Thyroid gland (tissue), 4 donors: ENCODE measurements around the gene SP140. TPM values are rescaled to one million over a fixed set of nuclear protein-coding genes. Genes with fewer than 3 reads are reported as not detected.
"Not testable (repeated sequence)": the region's sequence is repeated elsewhere in the genome, so short reads cannot be mapped to it uniquely, and the experiment has no call there.

Experiments
- DNase-seq, 2 donors: peaks; one replicate each; pipeline ENCODE4 v3.0.0-alpha.2; 2019
- H3K27ac ChIP-seq, 3 donors: fragments of 200-600 bp; sonication (generic); 1 replicate in 2 of 3; 2 replicates in 1 of 3; pipeline ENCODE4 v1.5.1; 2016 to 2019; ENCODE audit warnings: mild to moderate bottlenecking in 1 of 3, moderate library complexity in 1 of 3
- H3K27me3 ChIP-seq: fragments of 200-600 bp; sonication (generic); one replicate; pipeline ENCODE4 v1.5.1; 2019
- H3K36me3 ChIP-seq, 2 donors: fragments of 200-600 bp; sonication (generic); one replicate each; pipeline ENCODE4 v1.5.1; 2016 to 2019
- H3K4me1 ChIP-seq, 2 donors: fragments of 200-600 bp; sonication (generic); one replicate each; pipeline ENCODE4 v1.5.1; 2017 to 2019
- H3K4me3 ChIP-seq, 3 donors: fragments of 200-600 bp; sonication (generic); replicated peaks in 1 of 3; 1 replicate in 2 of 3; 2 replicates in 1 of 3; pipeline ENCODE4 v1.5.1; 2016; ENCODE audit warnings: mild to moderate bottlenecking in 1 of 3
- H3K9me3 ChIP-seq: fragments of 200-600 bp; sonication (generic); one replicate; pipeline ENCODE4 v1.5.1; 2017
- POLR2A ChIP-seq, 2 donors: fragments of 450-650 bp; IDR thresholded peaks; one replicate each; pipeline ENCODE4 v1.6.1; 2017; ENCODE audit warnings: antibody characterized with exemption in 2 of 2, mild to moderate bottlenecking in 2 of 2, moderate library complexity in 1 of 2
- WGBS, 2 donors: methylation state at CpG; one replicate each; pipeline ENCODE4 v1.1.5; 2017; 5-methylcytosine and 5-hydroxymethylcytosine counted together
- intact Hi-C: fragments of 100-400 bp; cut with DNase I; formaldehyde crosslinking; loops from one replicate; pipeline ENCODE4 v1.15.1; 2023
- total RNA-seq, 4 donors: library from RNA; depleted of rRNA; stranded (reverse); fragments of >200 nt; gene quantifications; one replicate each; pipeline ENCODE4 v1.2.3, GENCODE V29; 2016
- TF ChIP-seq, protein P1 (sequence below), 6 experiments: fragments of 200-600 bp in 3 of 6; fragments of 450-650 bp in 3 of 6; sonication (generic) in 3 of 6; IDR thresholded peaks; one replicate each; pipeline ENCODE4 v1.5.1; 2016 to 2019; ENCODE audit warnings: antibody characterized with exemption in 6 of 6, mild to moderate bottlenecking in 2 of 6, inconsistent platforms in 1 of 6, moderate library complexity in 1 of 6

The SP140 gene
- total RNA-seq, 4 donors from 2014 or later, result 0.58 to 1.2 (median 0.95) TPM

DNA sequence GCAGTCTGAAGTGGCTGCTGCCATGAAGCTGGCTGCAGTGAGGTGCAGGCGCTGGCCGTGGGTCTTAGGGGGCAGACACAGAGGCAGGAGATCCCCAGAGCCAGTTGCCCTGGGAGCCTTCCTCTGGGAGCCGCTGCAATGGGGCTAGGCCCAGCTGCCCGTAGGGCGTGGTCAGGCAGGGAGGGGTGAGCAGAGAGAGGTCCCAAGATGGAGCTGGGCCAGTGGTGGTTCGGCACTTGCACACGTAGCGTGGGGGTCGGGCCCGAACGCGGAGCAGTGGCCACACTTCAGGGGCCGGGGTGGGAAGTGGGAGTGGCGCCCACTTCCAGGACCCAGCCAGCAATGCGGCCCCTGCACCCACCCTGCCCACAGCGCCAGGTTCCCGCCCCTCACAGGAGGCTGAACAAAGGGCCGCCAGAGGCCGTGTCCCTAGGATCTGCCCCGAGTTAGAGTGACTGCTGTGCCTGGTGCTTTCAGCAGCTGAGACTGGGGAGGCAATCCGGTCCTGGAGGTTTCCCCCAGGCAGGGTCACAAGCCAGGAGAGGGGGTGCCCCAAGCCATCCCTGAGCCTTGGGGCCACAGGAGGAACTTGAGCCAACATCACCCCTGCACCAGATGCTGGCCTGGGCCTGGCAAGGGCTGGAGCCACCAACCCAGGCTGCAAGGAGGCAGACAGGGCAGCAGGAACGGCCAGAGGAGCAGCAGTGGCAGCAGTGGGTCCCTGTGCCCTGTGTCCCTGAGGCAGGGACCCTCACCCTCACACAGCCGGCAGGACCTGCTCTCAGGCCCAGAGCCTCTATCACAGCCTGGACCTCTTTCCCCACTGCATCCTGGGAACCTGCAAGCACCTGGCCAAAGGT is 80.1 kb downstream of the SP140 start:
- no peak for TF ChIP-seq POLR2A (IDR thresholded peaks at IDR 0.05)
- TF ChIP-seq, protein P1, sequence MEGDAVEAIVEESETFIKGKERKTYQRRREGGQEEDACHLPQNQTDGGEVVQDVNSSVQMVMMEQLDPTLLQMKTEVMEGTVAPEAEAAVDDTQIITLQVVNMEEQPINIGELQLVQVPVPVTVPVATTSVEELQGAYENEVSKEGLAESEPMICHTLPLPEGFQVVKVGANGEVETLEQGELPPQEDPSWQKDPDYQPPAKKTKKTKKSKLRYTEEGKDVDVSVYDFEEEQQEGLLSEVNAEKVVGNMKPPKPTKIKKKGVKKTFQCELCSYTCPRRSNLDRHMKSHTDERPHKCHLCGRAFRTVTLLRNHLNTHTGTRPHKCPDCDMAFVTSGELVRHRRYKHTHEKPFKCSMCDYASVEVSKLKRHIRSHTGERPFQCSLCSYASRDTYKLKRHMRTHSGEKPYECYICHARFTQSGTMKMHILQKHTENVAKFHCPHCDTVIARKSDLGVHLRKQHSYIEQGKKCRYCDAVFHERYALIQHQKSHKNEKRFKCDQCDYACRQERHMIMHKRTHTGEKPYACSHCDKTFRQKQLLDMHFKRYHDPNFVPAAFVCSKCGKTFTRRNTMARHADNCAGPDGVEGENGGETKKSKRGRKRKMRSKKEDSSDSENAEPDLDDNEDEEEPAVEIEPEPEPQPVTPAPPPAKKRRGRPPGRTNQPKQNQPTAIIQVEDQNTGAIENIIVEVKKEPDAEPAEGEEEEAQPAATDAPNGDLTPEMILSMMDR (IDR thresholded peaks at IDR 0.05), result no peak
- WGBS, 2 donors, result 95 to 97% methylated on average over 5 to 21 of the region's 23 CpGs
- H3K9me3 ChIP-seq, result no peaks in the 10 kb centered on the region

DNA sequence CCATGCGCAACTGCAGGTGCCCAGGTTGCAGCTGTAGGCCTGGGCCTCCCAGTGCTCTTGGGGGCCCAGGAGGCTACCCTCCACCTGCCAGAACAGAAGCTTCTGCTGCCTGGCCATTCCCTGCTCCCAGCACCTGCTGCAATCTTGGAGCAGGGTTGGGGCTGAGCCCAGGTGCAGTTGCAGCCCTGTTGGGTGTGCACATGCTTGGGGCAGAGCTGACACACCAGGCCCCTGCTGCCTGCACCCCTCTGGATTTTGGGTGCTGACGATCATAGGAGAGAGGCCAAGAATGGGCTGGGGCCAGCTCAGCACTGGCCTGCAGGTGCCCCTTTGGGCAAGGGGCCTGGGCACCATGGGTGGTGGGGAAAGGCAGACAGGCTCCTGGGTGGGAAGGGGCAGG is 80.9 kb downstream of the SP140 start:
- Histone ChIP-seq H3K4me3 (no peak overlapping the region), H3K27me3 (no peaks in the 10 kb centered on the region), H3K27ac (no peak overlapping the region), H3K36me3 (no peaks in the 10 kb centered on the region), H3K9me3 (no peaks in the 10 kb centered on the region), H3K4me1 (no peaks in the 10 kb centered on the region)
- intact Hi-C loops, result no loop called here
- no peak for TF ChIP-seq POLR2A (IDR thresholded peaks at IDR 0.05)
- TF ChIP-seq, protein P1 (IDR thresholded peaks at IDR 0.05), result no peak
- 83 to 100% methylated on average over 1 to 2 of the region's 2 CpGs for WGBS, 2 donors
- DNase-seq, result no peak

More for the DNA sequence above, 80.1 kb downstream of the SP140 start:
- Histone ChIP-seq H3K27me3 (no peaks in the 10 kb centered on the region), H3K4me3 (no peak overlapping the region), H3K4me1 (no peaks in the 10 kb centered on the region), H3K36me3 (no peaks in the 10 kb centered on the region), H3K27ac (no peak overlapping the region)
- intact Hi-C loops, result no loop called here
- no peak for DNase-seq

DNA sequence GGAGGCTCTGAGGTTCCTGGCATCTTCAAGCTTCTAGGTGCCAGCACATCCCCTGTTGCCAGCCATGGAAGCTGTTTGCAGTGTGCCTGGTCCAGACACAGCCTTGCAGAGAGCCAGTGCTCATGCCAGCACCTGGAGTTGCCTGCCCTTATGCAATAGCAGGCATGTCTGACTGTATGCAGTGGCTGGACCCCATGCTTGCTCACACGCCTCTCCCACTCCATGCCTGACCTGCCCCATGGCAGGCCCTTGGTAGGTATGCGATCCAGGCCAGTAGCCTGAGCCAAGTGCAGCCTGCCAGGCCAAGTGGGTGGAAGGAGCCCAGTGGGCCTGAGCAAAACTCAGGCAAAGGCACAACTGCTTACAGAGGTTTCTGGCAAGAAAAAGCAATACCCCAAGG is 81.9 kb downstream of the SP140 start:
- H3K4me1 ChIP-seq, result no peaks in the 10 kb centered on the region
- DNase-seq, result no peak
- no peak overlapping the region for H3K27ac ChIP-seq
- TF ChIP-seq, protein P1 (IDR thresholded peaks at IDR 0.05), result no peak
- TF ChIP-seq POLR2A (IDR thresholded peaks at IDR 0.05), result no peak
- WGBS, 2 donors, result 100% methylated on average over 2 of the region's 2 CpGs; no CpG with 5 or more reads in 1 of the 2 donors
- H3K9me3 ChIP-seq, result no peaks in the 10 kb centered on the region
- no peak overlapping the region for H3K4me3 ChIP-seq
- H3K27me3 ChIP-seq, result no peaks in the 10 kb centered on the region
- H3K36me3 ChIP-seq, result no peaks in the 10 kb centered on the region
- intact Hi-C loops, result no loop called here

DNA sequence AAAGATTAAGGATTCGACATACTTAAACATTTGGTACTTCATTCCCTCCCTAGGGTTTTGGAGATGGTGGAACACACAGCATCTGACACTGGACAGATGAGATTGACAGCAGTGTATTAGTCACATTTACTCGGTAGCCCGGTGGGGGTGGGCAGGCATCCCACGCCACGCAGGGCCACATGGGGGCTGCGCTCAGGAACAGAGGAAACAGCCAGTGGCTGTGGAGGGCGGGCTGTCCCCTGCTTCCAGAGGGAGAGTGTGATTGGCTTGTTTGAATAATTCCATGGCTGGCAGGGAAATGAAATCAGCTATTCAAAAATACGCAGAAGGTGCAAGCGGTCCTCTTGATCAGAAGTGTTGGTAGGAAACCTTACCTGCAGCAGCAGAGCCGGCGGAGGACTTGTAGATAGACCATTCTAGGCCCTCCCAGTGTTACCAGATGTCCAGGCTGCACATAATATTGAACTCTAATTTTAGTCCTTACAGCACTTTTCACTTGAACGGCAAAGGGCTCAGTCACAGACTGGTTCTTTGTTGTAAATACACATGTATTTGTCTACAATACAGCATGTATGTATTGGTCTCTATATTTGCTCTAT is 83.0 kb downstream of the SP140 start:
- no peak for DNase-seq
- Histone ChIP-seq H3K36me3 (no peaks in the 10 kb centered on the region), H3K9me3 (no peaks in the 10 kb centered on the region), H3K4me3 (no peak overlapping the region), H3K27ac (no peak overlapping the region), H3K4me1 (no peaks in the 10 kb centered on the region), H3K27me3 (no peaks in the 10 kb centered on the region)
- TF ChIP-seq POLR2A (IDR thresholded peaks at IDR 0.05), result no peak
- TF ChIP-seq, protein P1 (IDR thresholded peaks at IDR 0.05), result no peak
- intact Hi-C loops, result no loop called here
- WGBS, 2 donors, result 88 to 91% methylated on average over 12 of the region's 12 CpGs

DNA sequence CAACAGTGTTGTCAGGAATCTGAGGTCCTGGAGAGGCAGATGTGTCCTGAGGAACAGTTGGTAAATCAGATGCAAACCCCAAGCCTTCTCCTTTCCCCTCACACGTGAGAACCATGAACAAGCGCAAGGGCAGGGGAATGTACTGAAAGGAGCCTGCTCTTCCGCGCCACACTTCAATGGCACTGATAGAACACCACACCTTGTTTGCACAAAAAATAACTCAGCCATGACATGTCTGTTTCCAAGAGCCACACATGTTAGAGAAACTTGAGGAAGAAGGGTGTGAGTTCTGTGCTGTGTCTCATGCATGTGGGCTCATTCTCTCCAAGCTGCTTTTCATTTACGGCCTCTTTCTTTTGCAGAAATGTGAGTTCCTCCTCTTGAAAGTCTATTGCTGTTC is 85.3 kb downstream of the SP140 start:
- WGBS, 2 donors, result 82 to 100% methylated on average over 1 of the region's 5 CpGs
- H3K4me1 ChIP-seq, H3K36me3 ChIP-seq, intact Hi-C loops, H3K9me3 ChIP-seq, H3K27ac ChIP-seq, H3K4me3 ChIP-seq, DNase-seq, H3K27me3 ChIP-seq: not testable (repeated sequence)

DNA sequence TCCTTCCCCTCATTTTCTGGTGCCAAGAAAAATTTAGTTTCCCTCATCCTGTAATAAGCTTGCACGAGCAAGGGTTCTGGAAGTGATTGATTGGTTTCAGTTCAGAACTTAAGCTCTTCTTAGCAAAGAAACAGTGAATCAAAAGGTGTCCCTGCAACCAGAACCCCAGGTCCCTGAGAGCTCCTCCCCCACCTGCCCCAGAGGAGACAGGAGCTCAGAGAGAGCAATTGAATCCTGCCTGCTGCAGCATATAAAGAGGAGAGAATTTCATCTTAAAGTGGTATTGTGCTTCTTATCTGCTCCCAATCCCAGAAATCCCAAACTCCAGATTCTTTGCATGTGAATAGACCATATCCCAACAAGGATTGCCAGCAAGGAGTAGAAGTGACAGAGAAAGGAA is 86.1 kb downstream of the SP140 start:
- DNase-seq, H3K4me3 ChIP-seq, intact Hi-C loops, H3K4me1 ChIP-seq, H3K9me3 ChIP-seq, H3K27me3 ChIP-seq, H3K36me3 ChIP-seq, H3K27ac ChIP-seq: not testable (repeated sequence)
- WGBS, 2 donors, result 70 to 74% methylated on average over 1 of the region's 1 CpG
